NCI-H2081 (cell line): Measurements from ENCODE around the gene GBX2.

Source experiments
- DNase-seq, 2 experiments: peaks; one replicate each; lab custom pipeline; 2025; lab: John Stamatoyannopoulos, UW

Gene GBX2

GRCh38 chr2:236117861-236118269 lies 50.3 kb downstream of the GBX2 start:
- peak; percentile 16 to 54 for DNase-seq

GRCh38 chr2:236117401-236117800 lies 50.8 kb downstream of the GBX2 start:
- DNase-seq: no peak
